ENCODE results near the gene GRK5. TPM values are rescaled to one million over a fixed set of nuclear protein-coding genes. Genes with fewer than 3 reads are reported as not detected.
"Not testable (repeated sequence)": the region's sequence is repeated elsewhere in the genome, so short reads cannot be mapped to it uniquely, and the experiment has no call there.

The GRK5 gene
- total RNA-seq, 1 experiment from 2014 or later = 1.2 TPM

DNA sequence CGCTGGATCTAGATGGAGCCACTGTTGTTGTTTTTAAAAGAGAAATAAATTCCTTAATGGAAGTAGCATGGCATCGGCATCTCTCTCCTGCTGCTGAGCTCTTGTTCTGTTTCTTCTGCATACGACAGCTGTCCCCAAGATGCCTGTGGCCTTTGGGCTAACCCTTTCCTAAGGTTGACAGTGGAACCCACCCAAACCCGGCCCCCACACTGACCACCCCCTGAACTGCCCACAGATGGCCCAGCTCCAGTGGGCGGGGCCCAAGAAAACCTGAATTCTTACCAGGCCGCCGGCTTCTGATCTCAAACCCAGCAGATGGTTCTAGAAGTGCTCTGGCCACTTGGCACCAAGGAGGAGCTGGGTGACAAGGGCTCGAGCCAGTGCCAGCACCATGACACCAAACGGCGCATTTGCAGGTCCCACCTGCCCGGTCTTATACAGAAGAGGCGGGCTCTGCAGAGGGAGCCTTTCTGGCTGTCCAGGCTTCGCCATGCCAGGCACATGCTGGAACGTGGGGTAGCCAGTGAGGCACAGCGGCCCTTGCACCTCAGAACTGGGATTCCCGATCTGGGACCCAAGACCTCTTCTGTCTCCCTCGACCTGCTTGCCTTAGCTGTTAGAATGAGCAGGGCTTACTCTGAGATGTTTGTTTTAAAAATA, 252.4 kb downstream of the GRK5 start:
- no peak for DNase-seq
- no peaks in the 10 kb centered on the region for H3K27me3 ChIP-seq (ENCODE audit: control insufficient read depth, insufficient read depth, low read length)
- H3K4me3 ChIP-seq (ENCODE audit: insufficient read depth, low read depth, low read length) = no peak overlapping the region
- no peaks in the 10 kb centered on the region for H3K36me3 ChIP-seq (replicated peaks; ENCODE audit: control insufficient read depth, insufficient read depth, low read length)

GRCh38 chr10:119460369-119461195, 253.2 kb downstream of the GRK5 start:
- no peaks in the 10 kb centered on the region for H3K36me3 ChIP-seq (replicated peaks; ENCODE audit: control insufficient read depth, insufficient read depth, low read length)
- H3K27me3 ChIP-seq (ENCODE audit: control insufficient read depth, insufficient read depth, low read length) = peaks cover 2% of the 10 kb centered on the region; the same call in 1 of the 2 replicates
- no peak overlapping the region for H3K4me3 ChIP-seq (ENCODE audit: insufficient read depth, low read depth, low read length)
- DNase-seq = peak; percentile 30

- Histone ChIP-seq H3K4me3 (ENCODE audit: insufficient read depth, low read depth, low read length) (no peak overlapping the region), H3K36me3 (replicated peaks; ENCODE audit: control insufficient read depth, insufficient read depth, low read length) (no peaks in the 10 kb centered on the region), H3K27me3 (ENCODE audit: control insufficient read depth, insufficient read depth, low read length) (peaks cover 2% of the 10 kb centered on the region; the same call in 1 of the 2 replicates)
- no peak for DNase-seq
Observed at GRCh38 chr10:119461380-119461779, 254.0 kb downstream of the GRK5 start.

DNA sequence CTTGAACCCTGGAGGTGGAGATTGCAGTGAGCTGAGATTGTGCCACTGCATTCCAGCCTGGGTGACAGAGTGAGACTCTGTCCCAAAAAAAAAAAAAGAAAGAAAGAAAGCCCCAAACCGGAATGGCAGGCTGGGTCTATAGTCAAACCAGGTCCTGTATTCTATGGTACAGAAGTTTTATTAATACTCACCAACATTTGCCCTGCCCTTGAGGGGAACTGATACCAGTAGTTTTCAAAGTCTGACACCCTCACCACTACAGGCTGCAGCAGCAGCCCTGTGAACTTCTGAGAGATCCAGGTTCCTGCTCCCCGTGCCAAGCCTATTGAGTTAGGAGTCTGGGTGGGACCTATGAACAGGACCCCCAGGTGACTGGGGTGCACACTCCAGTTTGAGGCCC, 254.6 kb downstream of the GRK5 start:
- peaks cover 2% of the 10 kb centered on the region; the same call in 1 of the 2 replicates for H3K27me3 ChIP-seq (ENCODE audit: control insufficient read depth, insufficient read depth, low read length)
- no peaks in the 10 kb centered on the region for H3K36me3 ChIP-seq (replicated peaks; ENCODE audit: control insufficient read depth, insufficient read depth, low read length)
- no peak overlapping the region for H3K4me3 ChIP-seq (ENCODE audit: insufficient read depth, low read depth, low read length)
- DNase-seq = no peak

DNA sequence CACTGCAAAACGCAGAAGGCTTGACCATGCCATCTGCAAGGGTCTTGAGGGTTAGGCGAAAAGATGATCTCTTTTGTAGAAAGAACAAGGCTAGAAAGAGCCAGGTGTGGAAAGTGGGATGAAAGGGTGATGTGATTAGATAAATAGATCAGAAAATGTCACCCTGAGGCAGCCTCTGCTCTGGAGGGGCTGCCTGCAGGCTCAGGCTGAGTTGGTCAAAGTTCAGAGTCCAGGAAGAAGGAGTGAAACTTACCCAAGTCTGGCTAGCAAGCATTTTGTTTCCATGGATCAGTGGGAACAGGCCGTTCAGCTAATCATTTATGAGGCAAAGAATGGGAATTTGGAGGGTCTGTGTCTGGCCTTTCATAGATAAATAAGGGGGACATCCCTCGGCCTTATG, 255.4 kb downstream of the GRK5 start:
- Histone ChIP-seq H3K4me3 (ENCODE audit: insufficient read depth, low read depth, low read length) (no peak overlapping the region), H3K27me3 (ENCODE audit: control insufficient read depth, insufficient read depth, low read length) (peaks cover 2% of the 10 kb centered on the region; the same call in 1 of the 2 replicates), H3K36me3 (replicated peaks; ENCODE audit: control insufficient read depth, insufficient read depth, low read length) (no peaks in the 10 kb centered on the region)
- DNase-seq = no peak

- H3K36me3 ChIP-seq (replicated peaks; ENCODE audit: control insufficient read depth, insufficient read depth, low read length); DNase-seq; H3K27me3 ChIP-seq (ENCODE audit: control insufficient read depth, insufficient read depth, low read length); H3K4me3 ChIP-seq (ENCODE audit: insufficient read depth, low read depth, low read length): not testable (repeated sequence)
Observed at GRCh38 chr10:119463195-119463594, 255.8 kb downstream of the GRK5 start.

- no peak for DNase-seq
- Histone ChIP-seq H3K27me3 (ENCODE audit: control insufficient read depth, insufficient read depth, low read length) (peaks cover 4% of the 10 kb centered on the region; the same call in 1 of the 2 replicates), H3K36me3 (replicated peaks; ENCODE audit: control insufficient read depth, insufficient read depth, low read length) (no peaks in the 10 kb centered on the region), H3K4me3 (ENCODE audit: insufficient read depth, low read depth, low read length) (no peak overlapping the region)
Observed at GRCh38 chr10:119465085-119465484, 257.7 kb downstream of the GRK5 start.

GRCh38 chr10:119466076-119466475, 258.7 kb downstream of the GRK5 start:
- peak; percentile 31 for DNase-seq
- H3K27me3 ChIP-seq (ENCODE audit: control insufficient read depth, insufficient read depth, low read length) = peaks cover 4% of the 10 kb centered on the region; the same call in 1 of the 2 replicates
- H3K36me3 ChIP-seq (replicated peaks; ENCODE audit: control insufficient read depth, insufficient read depth, low read length) = no peaks in the 10 kb centered on the region
- no peak overlapping the region for H3K4me3 ChIP-seq (ENCODE audit: insufficient read depth, low read depth, low read length)

DNA sequence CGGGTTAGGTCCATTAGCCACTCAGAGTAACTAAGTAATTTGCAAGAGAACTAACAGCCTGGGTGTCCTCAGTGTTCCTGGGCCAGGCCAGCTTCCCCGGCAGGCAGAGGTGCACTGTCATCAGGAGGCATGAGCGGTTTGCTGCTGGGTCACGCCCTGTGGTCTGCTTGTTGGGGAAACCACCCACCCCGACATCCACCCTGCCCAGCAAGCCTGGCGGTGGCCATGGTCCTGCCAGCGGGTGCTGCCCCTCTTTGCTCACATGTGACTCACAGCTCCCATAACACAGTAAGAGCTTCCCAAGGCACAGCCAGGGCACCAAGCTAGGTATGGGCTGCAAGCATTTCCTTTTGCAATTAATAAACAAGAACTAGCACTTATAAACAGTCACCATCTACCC, 259.3 kb downstream of the GRK5 start:
- H3K4me3 ChIP-seq (ENCODE audit: insufficient read depth, low read depth, low read length) = no peak overlapping the region
- no peaks in the 10 kb centered on the region for H3K36me3 ChIP-seq (replicated peaks; ENCODE audit: control insufficient read depth, insufficient read depth, low read length)
- H3K27me3 ChIP-seq (ENCODE audit: control insufficient read depth, insufficient read depth, low read length) = peaks cover 4% of the 10 kb centered on the region; the same call in 1 of the 2 replicates
- peak; percentile 49 for DNase-seq

- peaks cover 5% of the 10 kb centered on the region; the same call in 1 of the 2 replicates for H3K27me3 ChIP-seq (ENCODE audit: control insufficient read depth, insufficient read depth, low read length)
- DNase-seq = peak; percentile 51
- no peak overlapping the region for H3K4me3 ChIP-seq (ENCODE audit: insufficient read depth, low read depth, low read length)
- H3K36me3 ChIP-seq (replicated peaks; ENCODE audit: control insufficient read depth, insufficient read depth, low read length) = no peaks in the 10 kb centered on the region
Observed at GRCh38 chr10:119468542-119469324, 261.4 kb downstream of the GRK5 start.

GRCh38 chr10:119469325-119469707, 261.9 kb downstream of the GRK5 start:
- peaks cover 6% of the 10 kb centered on the region; the same call in 1 of the 2 replicates for H3K27me3 ChIP-seq (ENCODE audit: control insufficient read depth, insufficient read depth, low read length)
- DNase-seq = no peak
- H3K4me3 ChIP-seq (ENCODE audit: insufficient read depth, low read depth, low read length) = no peak overlapping the region
- H3K36me3 ChIP-seq (replicated peaks; ENCODE audit: control insufficient read depth, insufficient read depth, low read length) = no peaks in the 10 kb centered on the region

- Histone ChIP-seq H3K36me3 (replicated peaks; ENCODE audit: control insufficient read depth, insufficient read depth, low read length) (no peaks in the 10 kb centered on the region), H3K27me3 (ENCODE audit: control insufficient read depth, insufficient read depth, low read length) (peaks cover 11% of the 10 kb centered on the region; the same call in 1 of the 2 replicates), H3K4me3 (ENCODE audit: insufficient read depth, low read depth, low read length) (no peak overlapping the region)
- DNase-seq = no peak
Observed at GRCh38 chr10:119469846-119470245, 262.5 kb downstream of the GRK5 start.

GRCh38 chr10:119470920-119471702, 263.7 kb downstream of the GRK5 start:
- Histone ChIP-seq H3K36me3 (replicated peaks; ENCODE audit: control insufficient read depth, insufficient read depth, low read length) (no peaks in the 10 kb centered on the region), H3K4me3 (ENCODE audit: insufficient read depth, low read depth, low read length) (no peak overlapping the region), H3K27me3 (ENCODE audit: control insufficient read depth, insufficient read depth, low read length) (peaks cover 17% of the 10 kb centered on the region; the same call in 1 of the 2 replicates)
- no peak for DNase-seq

DNA sequence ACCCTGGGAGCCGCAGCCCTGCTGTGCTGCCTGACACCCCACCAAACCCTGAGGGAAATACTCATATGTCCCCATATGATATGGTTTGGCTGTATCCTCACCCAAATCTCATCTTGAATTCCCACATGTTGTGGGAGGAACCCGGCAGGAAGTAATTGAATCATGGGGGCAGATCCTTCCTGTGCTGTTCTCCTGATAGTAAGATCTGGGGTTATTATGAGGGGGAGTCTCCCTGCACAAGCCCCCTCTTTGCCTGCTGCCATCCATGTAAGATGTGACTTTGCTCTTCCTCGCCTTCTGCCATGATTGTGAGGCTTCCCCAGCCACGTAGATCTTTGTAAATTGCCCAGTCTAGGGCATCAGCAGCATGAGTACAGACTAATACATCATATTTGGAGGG, 266.4 kb downstream of the GRK5 start:
- Histone ChIP-seq H3K4me3 (ENCODE audit: insufficient read depth, low read depth, low read length) (no peak overlapping the region), H3K36me3 (replicated peaks; ENCODE audit: control insufficient read depth, insufficient read depth, low read length) (no peaks in the 10 kb centered on the region), H3K27me3 (ENCODE audit: control insufficient read depth, insufficient read depth, low read length) (peaks cover 40% of the 10 kb centered on the region)
- DNase-seq = no peak

Measured in H7 (cell line).